Activated CD4-positive, alpha-beta T cell treated with anti-CD3 and anti-CD28 coated beads for 36 hours (primary cell): ENCODE data around the gene DPP4. TPM values are rescaled to one million over a fixed set of nuclear protein-coding genes. Genes with fewer than 3 reads are reported as not detected.
A peak's percentile ranks its signal among the peaks of the same experiment; 100 is the strongest.
"Not testable (repeated sequence)": the region's sequence is repeated elsewhere in the genome, so short reads cannot be mapped to it uniquely, and the experiment has no call there.

Experiments used
- ATAC-seq: fragments of 200-7000 bp; cut with Tn5 transposase; one replicate; pipeline ENCODE4 v1.10.0; 2021; ENCODE audit warnings: mild to moderate bottlenecking, moderate library complexity
- CTCF ChIA-PET: fragments of 350-600 bp; sonication (Branson Sonifier 250); formaldehyde crosslinking; loops from one replicate; lab custom pipeline; 2021; ENCODE audit warnings: antibody characterized with exemption; lab: Charles Lee
- POLR2A ChIA-PET: fragments of 350-600 bp; sonication (Branson Sonifier 250); formaldehyde crosslinking; loops from one replicate; lab custom pipeline; 2021; ENCODE audit warnings: antibody characterized with exemption, inconsistent platforms; lab: Charles Lee
- DNase-seq: peaks from one replicate; pipeline ENCODE4 v3.0.0-alpha.2; 2020
- H3K27ac Mint-ChIP-seq: one replicate; pipeline ENCODE4 v1.8.0; 2021; ENCODE audit warnings: mixed read lengths
- H3K27me3 Mint-ChIP-seq: one replicate; pipeline ENCODE4 v1.8.0; 2021; ENCODE audit warnings: mixed read lengths
- H3K36me3 Mint-ChIP-seq: one replicate; pipeline ENCODE4 v1.8.0; 2021; ENCODE audit warnings: low read depth, mixed read lengths
- H3K4me1 Mint-ChIP-seq: one replicate; pipeline ENCODE4 v1.8.0; 2021; ENCODE audit warnings: mixed read lengths
- H3K4me3 Mint-ChIP-seq: one replicate; pipeline ENCODE4 v1.8.0; 2021; ENCODE audit warnings: mild to moderate bottlenecking, moderate library complexity, mixed read lengths
- H3K9me3 Mint-ChIP-seq: one replicate; pipeline ENCODE4 v1.8.0; 2021; ENCODE audit warnings: low read depth, mixed read lengths
- intact Hi-C, 2 experiments: fragments of 100-400 bp; cut with DNase I in 1 of 2; cut with micrococcal nuclease in 1 of 2; formaldehyde crosslinking; loops; one replicate each; pipeline versions ENCODE4 v1.14.2 to v1.15.1; 2022 to 2024; cut with DNase I, micrococcal nuclease
- total RNA-seq, 2 experiments: library from RNA; stranded (reverse); gene quantifications; one replicate each; pipeline ENCODE4 v1.2.3, GENCODE V29; 2021

The DPP4 gene
- total RNA-seq, 2 experiments from 2014 or later: 15.9 to 22.4 TPM

GRCh38 chr2:161955211-161955610 is 118.8 kb downstream of the DPP4 start:
- ChIA-PET POLR2A (interaction anchor here (0.9 kb wide), 1 partner anchor 86 kb away, joined by 3 read pairs; no protein-coding TSS in a partner anchor), CTCF (interaction anchor here (1.0 to 2.8 kb wide), 6 partner anchors 8 to 369 kb away, joined by 4 to 14 read pairs (median 4); no protein-coding TSS in a partner anchor)
- Mint-ChIP-seq H3K36me3 (no peaks in the 10 kb centered on the region), H3K4me1 (peaks cover 57% of the 10 kb centered on the region), H3K27me3 (no peaks in the 10 kb centered on the region), H3K4me3 (no peak overlapping the region), H3K9me3 (no peaks in the 10 kb centered on the region), H3K27ac (peak overlapping the region; percentile 39)
- DNase-seq (no peak), ATAC-seq (peak; percentile 13)
- intact Hi-C loops: loop anchor here in 1 of 2 experiments (10.0 kb wide), 1 partner anchor 790 kb away; the partner anchor contains the start of gene TANK

- Mint-ChIP-seq H3K36me3 (no peaks in the 10 kb centered on the region), H3K27me3 (no peaks in the 10 kb centered on the region), H3K4me3 (no peak overlapping the region), H3K4me1 (peaks cover 54% of the 10 kb centered on the region), H3K9me3 (no peaks in the 10 kb centered on the region), H3K27ac (peak overlapping the region; percentile 89)
- ChIA-PET POLR2A (interaction anchor here (0.9 to 2.3 kb wide), 2 partner anchors 10 to 87 kb away, joined by 3 to 8 read pairs; no protein-coding TSS in a partner anchor), CTCF (interaction anchor here (0.8 to 2.8 kb wide), 10 partner anchors 8 to 368 kb away, joined by 3 to 14 read pairs (median 4); no protein-coding TSS in a partner anchor)
- peak; percentile 15 for ATAC-seq
- intact Hi-C loops: loop anchor here (5.0 to 10.0 kb wide), 6 partner anchors 58 to 789 kb away; partner anchors contain the start of genes DPP4 (in 1 of the 2), IFIH1 (in 1 of the 2) and TANK (in 1 of the 2)
- no peak for DNase-seq
Measured at GRCh38 chr2:161954103-161954502, 119.9 kb downstream of the DPP4 start.

GRCh38 chr2:161953367-161953766 is 120.6 kb downstream of the DPP4 start:
- intact Hi-C loops: loop anchor here (1.0 to 10.0 kb wide), 13 partner anchors 11 to 877 kb away; partner anchors contain the start of genes DPP4 (in 1 of the 2), IFIH1 (in 1 of the 2), PSMD14 (in 1 of the 2) and TANK (in 1 of the 2)
- H3K27me3 Mint-ChIP-seq, DNase-seq, ATAC-seq, H3K36me3 Mint-ChIP-seq, H3K9me3 Mint-ChIP-seq: not testable (repeated sequence)
- Mint-ChIP-seq H3K4me3 (peak overlapping the region; percentile 13), H3K4me1 (peaks cover 53% of the 10 kb centered on the region), H3K27ac (peak overlapping the region; percentile 89)
- ChIA-PET POLR2A (interaction anchor here (1.2 to 2.3 kb wide), 2 partner anchors 10 to 119 kb away, joined by 4 to 8 read pairs; no protein-coding TSS in a partner anchor), CTCF (interaction anchor here (0.6 to 2.8 kb wide), 11 partner anchors 10 to 369 kb away, joined by 3 to 14 read pairs (median 4); partner anchors contain the start of gene DPP4)

- Mint-ChIP-seq H3K36me3 (no peaks in the 10 kb centered on the region), H3K9me3 (no peaks in the 10 kb centered on the region), H3K4me3 (peak overlapping the region; percentile 13), H3K27me3 (no peaks in the 10 kb centered on the region), H3K27ac (peak overlapping the region; percentile 89), H3K4me1 (peaks cover 51% of the 10 kb centered on the region)
- DNase-seq: peak; percentile 38
- intact Hi-C loops: loop anchor here (1.0 to 10.0 kb wide), 14 partner anchors 12 to 876 kb away; partner anchors contain the start of genes DPP4 (in 1 of the 2), IFIH1 (in 1 of the 2), PSMD14 (in 1 of the 2) and TANK (in 1 of the 2)
- POLR2A ChIA-PET: interaction anchor here (1.2 to 2.3 kb wide), 2 partner anchors 11 to 120 kb away, joined by 4 to 8 read pairs; no protein-coding TSS in a partner anchor
- CTCF ChIA-PET: interaction anchor here (0.6 to 2.8 kb wide), 11 partner anchors 11 to 369 kb away, joined by 3 to 14 read pairs (median 4); partner anchors contain the start of gene DPP4
- ATAC-seq: peak; percentile 76
Measured at GRCh38 chr2:161952783-161953191, 121.2 kb downstream of the DPP4 start.

GRCh38 chr2:161947836-161948235 is 126.2 kb downstream of the DPP4 start:
- H3K4me3 Mint-ChIP-seq: no peak overlapping the region
- no peaks in the 10 kb centered on the region for H3K36me3 Mint-ChIP-seq
- intact Hi-C loops: loop anchor here (2.0 to 10.0 kb wide), 5 partner anchors 91 to 523 kb away; no protein-coding TSS in a partner anchor
- ATAC-seq (no peak), DNase-seq (no peak)
- no peak overlapping the region for H3K27ac Mint-ChIP-seq
- H3K4me1 Mint-ChIP-seq: peaks cover 9% of the 10 kb centered on the region
- CTCF ChIA-PET: interaction anchor here (0.8 to 5.7 kb wide), 6 partner anchors 31 to 367 kb away, joined by 3 to 72 read pairs (median 3); no protein-coding TSS in a partner anchor
- POLR2A ChIA-PET: no interaction called here
- H3K9me3 Mint-ChIP-seq: no peaks in the 10 kb centered on the region
- H3K27me3 Mint-ChIP-seq: no peaks in the 10 kb centered on the region

GRCh38 chr2:161947406-161947805 is 126.6 kb downstream of the DPP4 start:
- POLR2A ChIA-PET: no interaction called here
- H3K4me3 Mint-ChIP-seq: no peak overlapping the region

GRCh38 chr2:161946489-161947107 is 127.4 kb downstream of the DPP4 start:
- no peaks in the 10 kb centered on the region for H3K36me3 Mint-ChIP-seq
- H3K4me1 Mint-ChIP-seq: no peaks in the 10 kb centered on the region
- DNase-seq (peak; percentile 30), ATAC-seq (no peak)
- no peak overlapping the region for H3K27ac Mint-ChIP-seq
- intact Hi-C loops: loop anchor here (1.0 to 10.0 kb wide), 6 partner anchors 89 to 522 kb away; no protein-coding TSS in a partner anchor
- no peaks in the 10 kb centered on the region for H3K9me3 Mint-ChIP-seq
- no peak overlapping the region for H3K4me3 Mint-ChIP-seq
- CTCF ChIA-PET: interaction anchor here (0.6 to 5.7 kb wide), 24 partner anchors 10 to 729 kb away, joined by 3 to 72 read pairs (median 4); no protein-coding TSS in a partner anchor
- POLR2A ChIA-PET: no interaction called here
- H3K27me3 Mint-ChIP-seq: no peaks in the 10 kb centered on the region

More at GRCh38 chr2:161947406-161947805, 126.6 kb downstream of the DPP4 start:
- Mint-ChIP-seq H3K36me3 (no peaks in the 10 kb centered on the region), H3K27me3 (no peaks in the 10 kb centered on the region), H3K9me3 (no peaks in the 10 kb centered on the region), H3K4me1 (peaks cover 5% of the 10 kb centered on the region), H3K27ac (no peak overlapping the region)
- CTCF ChIA-PET: interaction anchor here (0.6 to 5.7 kb wide), 18 partner anchors 9 to 366 kb away, joined by 3 to 72 read pairs (median 4); no protein-coding TSS in a partner anchor
- DNase-seq (no peak), ATAC-seq (no peak)
- intact Hi-C loops: loop anchor here (2.0 to 10.0 kb wide), 5 partner anchors 90 to 523 kb away; no protein-coding TSS in a partner anchor

- no peaks in the 10 kb centered on the region for H3K36me3 Mint-ChIP-seq
- H3K27me3 Mint-ChIP-seq: peaks cover 9% of the 10 kb centered on the region
- intact Hi-C loops: loop anchor here in 1 of 2 experiments (10.0 kb wide), 2 partner anchors 238 to 518 kb away; no protein-coding TSS in a partner anchor
- ChIA-PET POLR2A (no interaction called here), CTCF (interaction anchor here (0.5 to 1.9 kb wide), 5 partner anchors 9 to 356 kb away, joined by 3 to 7 read pairs (median 4); no protein-coding TSS in a partner anchor)
- H3K27ac Mint-ChIP-seq: no peak overlapping the region
- H3K9me3 Mint-ChIP-seq: no peaks in the 10 kb centered on the region
- ATAC-seq: no peak
- DNase-seq: no peak
- H3K4me1 Mint-ChIP-seq: no peaks in the 10 kb centered on the region
- H3K4me3 Mint-ChIP-seq: no peak overlapping the region
Measured at GRCh38 chr2:161943011-161943410, 131.0 kb downstream of the DPP4 start.

Other genes starting within 250 kb of the DPP4 start
- not detected for gene GCG, start 78.0 kb upstream of the DPP4 start, total RNA-seq
- gene FAP, start 169.2 kb upstream of the DPP4 start, total RNA-seq: not detected
- 10 to 100 TPM; 36.8 to 42.3 TPM for gene IFIH1, start 244.5 kb upstream of the DPP4 start, total RNA-seq